Left ventricle myocardium inferior (tissue), 1 donor: ENCODE results near the gene STRN3. TPM values are rescaled to one million over a fixed set of nuclear protein-coding genes. Genes with fewer than 3 reads are reported as not detected.
"Not testable (repeated sequence)": the region's sequence is repeated elsewhere in the genome, so short reads cannot be mapped to it uniquely, and the experiment has no call there.

Experiments
- DNase-seq: peaks from one replicate; pipeline ENCODE4 v3.0.0-alpha.2; 2020
- H3K27ac ChIP-seq: fragments of 200-600 bp; replicated peaks from 2 replicates; pipeline ENCODE4 v1.8.0; 2021
- H3K27me3 ChIP-seq: fragments of 200-600 bp; 2 replicates; pipeline ENCODE4 v1.8.0; 2021; ENCODE audit warnings: low read depth
- H3K36me3 ChIP-seq: fragments of 200-600 bp; 2 replicates; pipeline ENCODE4 v1.8.0; 2021
- H3K4me1 ChIP-seq: fragments of 200-600 bp; 2 replicates; pipeline ENCODE4 v1.8.0; 2021
- H3K4me3 ChIP-seq: fragments of 200-600 bp; 2 replicates; pipeline ENCODE4 v1.8.0; 2021; ENCODE audit warnings: mild to moderate bottlenecking, moderate library complexity
- H3K9me3 ChIP-seq: fragments of 200-600 bp; replicated peaks from 2 replicates; pipeline ENCODE4 v1.8.0; 2021
- CTCF ChIP-seq: fragments of 200-600 bp; IDR thresholded peaks from 2 replicates; pipeline ENCODE4 v1.8.0; 2021; ENCODE audit warnings: antibody characterized with exemption, mild to moderate bottlenecking, borderline replicate concordance
- intact Hi-C: fragments of 100-400 bp; cut with micrococcal nuclease; formaldehyde crosslinking; loops from one replicate; pipeline ENCODE4 v1.11.0; 2022
- total RNA-seq: library from RNA; stranded (reverse); fragmentation: NEBNext Ultra II Directional; extraction: Animal tissue kit (Norgen Biotek cat#: 25700); gene quantifications from one replicate; pipeline ENCODE4 v1.2.1, GENCODE V29; 2021
- donor health status: DM: no; HTN: yes; CAD: no; lungs with severe emphysema.

STRN3 gene
- total RNA-seq, 1 donor from 2014 or later = 48.7 TPM

GRCh38 chr14:30971586-30971985 lies 54.6 kb downstream of the STRN3 start:
- peaks cover 14% of the 10 kb centered on the region for H3K9me3 ChIP-seq
- H3K4me3 ChIP-seq = no peak overlapping the region
- no peaks in the 10 kb centered on the region for H3K27me3 ChIP-seq
- intact Hi-C loops = no loop called here
- peaks cover 39% of the 10 kb centered on the region for H3K4me1 ChIP-seq
- peaks cover 2% of the 10 kb centered on the region for H3K36me3 ChIP-seq
- no peak for DNase-seq
- no peak overlapping the region for H3K27ac ChIP-seq
- TF ChIP-seq CTCF = no peak

- intact Hi-C loops = not testable (repeated sequence)
Measured at GRCh38 chr14:30969796-30970195, 56.4 kb downstream of the STRN3 start.

GRCh38 chr14:30967364-30968098 lies 58.6 kb downstream of the STRN3 start:
- H3K9me3 ChIP-seq = peaks cover 38% of the 10 kb centered on the region
- H3K27ac ChIP-seq, intact Hi-C loops, H3K4me3 ChIP-seq, H3K27me3 ChIP-seq, DNase-seq: not testable (repeated sequence)
- peaks cover 28% of the 10 kb centered on the region for H3K36me3 ChIP-seq
- H3K4me1 ChIP-seq = peaks cover 10% of the 10 kb centered on the region

More at GRCh38 chr14:30969796-30970195, 56.4 kb downstream of the STRN3 start:
- H3K27ac ChIP-seq, H3K4me3 ChIP-seq, H3K27me3 ChIP-seq, DNase-seq: not testable (repeated sequence)
- peaks cover 32% of the 10 kb centered on the region for H3K9me3 ChIP-seq
- H3K4me1 ChIP-seq = peaks cover 32% of the 10 kb centered on the region
- peaks cover 16% of the 10 kb centered on the region for H3K36me3 ChIP-seq

- H3K4me1 ChIP-seq = peaks cover 10% of the 10 kb centered on the region
- peaks cover 38% of the 10 kb centered on the region for H3K9me3 ChIP-seq
- intact Hi-C loops = no loop called here
Measured at GRCh38 chr14:30966415-30967363, 59.5 kb downstream of the STRN3 start.

GRCh38 chr14:30965861-30966260 lies 60.3 kb downstream of the STRN3 start:
- Histone ChIP-seq H3K36me3 (peaks cover 28% of the 10 kb centered on the region), H3K9me3 (peaks cover 38% of the 10 kb centered on the region)
- intact Hi-C loops, H3K4me1 ChIP-seq, H3K4me3 ChIP-seq, H3K27ac ChIP-seq, DNase-seq, H3K27me3 ChIP-seq: not testable (repeated sequence)

More at GRCh38 chr14:30966415-30967363, 59.5 kb downstream of the STRN3 start:
- no peak overlapping the region for H3K4me3 ChIP-seq
- TF ChIP-seq CTCF = no peak
- H3K27ac ChIP-seq = no peak overlapping the region
- no peaks in the 10 kb centered on the region for H3K27me3 ChIP-seq
- peaks cover 28% of the 10 kb centered on the region for H3K36me3 ChIP-seq
- no peak for DNase-seq

GRCh38 chr14:30962537-30962936 lies 63.6 kb downstream of the STRN3 start:
- DNase-seq, H3K27me3 ChIP-seq, H3K4me3 ChIP-seq, intact Hi-C loops, H3K27ac ChIP-seq: not testable (repeated sequence)
- peaks cover 34% of the 10 kb centered on the region for H3K9me3 ChIP-seq
- H3K4me1 ChIP-seq = peaks cover 23% of the 10 kb centered on the region
- peaks cover 28% of the 10 kb centered on the region for H3K36me3 ChIP-seq

GRCh38 chr14:30961330-30961729 lies 64.8 kb downstream of the STRN3 start:
- Histone ChIP-seq H3K4me1 (peaks cover 26% of the 10 kb centered on the region), H3K4me3 (no peak overlapping the region), H3K27me3 (no peaks in the 10 kb centered on the region), H3K9me3 (peaks cover 22% of the 10 kb centered on the region), H3K27ac (no peak overlapping the region), H3K36me3 (peaks cover 23% of the 10 kb centered on the region)
- no peak for TF ChIP-seq CTCF
- intact Hi-C loops = no loop called here
- no peak for DNase-seq
